Spleen (tissue), 11 donors: Measurements from ENCODE around the gene COX7C. TPM values are rescaled to one million over a fixed set of nuclear protein-coding genes. Genes with fewer than 3 reads are reported as not detected.
"Not testable (repeated sequence)": the region's sequence is repeated elsewhere in the genome, so short reads cannot be mapped to it uniquely, and the experiment has no call there.

Experiments used
- DNase-seq: peaks from one replicate; pipeline ENCODE4 v3.0.0-alpha.2; 2020
- H3K27ac ChIP-seq, 8 donors: fragments of 200-600 bp; sonication (generic) in 7 of 8; 1 replicate in 4 of 8; 2 replicates in 4 of 8; pipeline versions ENCODE4 v1.5.0 to v1.8.0; 2016 to 2021; ENCODE audit warnings: inconsistent platforms in 4 of 8, mild to moderate bottlenecking in 4 of 8, moderate library complexity in 1 of 8
- H3K27me3 ChIP-seq, 7 donors: fragments of 200-600 bp; sonication (generic) in 6 of 7; replicated peaks in 1 of 7; 1 replicate in 4 of 7; 2 replicates in 3 of 7; pipeline versions ENCODE4 v1.5.0 to v1.8.0; 2016 to 2021; ENCODE audit warnings: inconsistent platforms in 3 of 7, mild to moderate bottlenecking in 1 of 7
- H3K36me3 ChIP-seq, 6 donors: fragments of 200-600 bp; sonication (generic) in 5 of 6; 1 replicate in 4 of 6; 2 replicates in 2 of 6; pipeline versions ENCODE4 v1.5.0 to v1.8.0; 2016 to 2021; ENCODE audit warnings: inconsistent platforms in 2 of 6
- H3K4me1 ChIP-seq, 6 donors: fragments of 200-600 bp; sonication (generic) in 5 of 6; 1 replicate in 3 of 6; 2 replicates in 3 of 6; pipeline versions ENCODE4 v1.5.0 to v1.8.0; 2016 to 2021; ENCODE audit warnings: inconsistent platforms in 3 of 6
- H3K4me3 ChIP-seq, 8 donors: fragments of 200-600 bp; sonication (generic) in 7 of 8; 1 replicate in 4 of 8; 2 replicates in 4 of 8; pipeline versions ENCODE4 v1.5.0 to v1.8.0; 2016 to 2021; ENCODE audit warnings: inconsistent platforms in 4 of 8, mild to moderate bottlenecking in 4 of 8, moderate library complexity in 2 of 8
- H3K9me3 ChIP-seq, 8 donors: fragments of 200-600 bp; sonication (generic) in 7 of 8; 1 replicate in 4 of 8; 2 replicates in 4 of 8; pipeline versions ENCODE4 v1.5.0 to v1.8.0; 2016 to 2021; ENCODE audit warnings: inconsistent platforms in 4 of 8
- POLR2A ChIP-seq, 3 donors: fragments of 450-650 bp; IDR thresholded peaks; one replicate each; pipeline ENCODE4 v1.5.1; 2017; ENCODE audit warnings: antibody characterized with exemption in 3 of 3, mild to moderate bottlenecking in 1 of 3
- POLR2AphosphoS5 ChIP-seq, 3 donors: sonication (generic); formaldehyde crosslinking; IDR thresholded peaks; one replicate each; pipeline ENCODE4 v1.5.1; 2017; ENCODE audit warnings: antibody characterized with exemption in 3 of 3
- WGBS, 5 donors: extraction: QIAGEN DNeasy Blood & Tissue Kit in 3 of 5; methylation state at CpG; one replicate each; pipeline versions ENCODE4 v1.1.5 to v1.1.7; 2013 to 2018; 5-methylcytosine and 5-hydroxymethylcytosine counted together
- intact Hi-C: fragments of 100-400 bp; cut with DNase I; formaldehyde crosslinking; loops from one replicate; pipeline ENCODE4 v1.15.0; 2023; ENCODE audit warnings: low total_unique reads
- polyA plus RNA-seq, 3 donors: library from polyadenylated mRNA; stranded (reverse); fragments of 200-250 nt; gene quantifications; one replicate each; pipeline ENCODE4 v1.2.1, GENCODE V29; 2013
- total RNA-seq, 7 donors: library from RNA; depleted of rRNA in 3 of 7; stranded (reverse); fragments of >200 nt in 3 of 7; fragmentation: NEBNext Ultra II Directional in 4 of 7; extraction: Animal tissue kit (Norgen Biotek cat#: 25700) in 4 of 7; gene quantifications; one replicate each; pipeline versions ENCODE4 v1.1.0 to v1.2.1, GENCODE V29; 2016 to 2021
- TF ChIP-seq, protein P1 (sequence below), 11 experiments: fragments of 200-600 bp in 7 of 11; fragments of 450-650 bp in 4 of 11; sonication (generic) in 4 of 11; IDR thresholded peaks in 8 of 11; conservative IDR thresholded peaks in 3 of 11; 1 replicate in 7 of 11; 2 replicates in 4 of 11; pipeline versions ENCODE4 v1.4.0 to v1.8.0; 2016 to 2021; ENCODE audit warnings: antibody characterized with exemption in 11 of 11, inconsistent platforms in 4 of 11, mild to moderate bottlenecking in 1 of 11
- donor health status: healthy with polysubstance abuse.
- donor health status: DM: no; HTN: no; CAD: no; lungs with moderate emphysema.
- donor health status: DM: no; HTN: no; CAD: no.
- donor health status: Bipolar disorder and iron deficiency.
- donor health status: healthy.
- donor health status: DM: no; HTN: no; CAD: no.
- donor health status: DM: yes; HTN: yes; CAD: no.

The COX7C gene
- total and polyA plus RNA-seq, 10 donors, result 308 to 1,171 (median 451) TPM

DNA sequence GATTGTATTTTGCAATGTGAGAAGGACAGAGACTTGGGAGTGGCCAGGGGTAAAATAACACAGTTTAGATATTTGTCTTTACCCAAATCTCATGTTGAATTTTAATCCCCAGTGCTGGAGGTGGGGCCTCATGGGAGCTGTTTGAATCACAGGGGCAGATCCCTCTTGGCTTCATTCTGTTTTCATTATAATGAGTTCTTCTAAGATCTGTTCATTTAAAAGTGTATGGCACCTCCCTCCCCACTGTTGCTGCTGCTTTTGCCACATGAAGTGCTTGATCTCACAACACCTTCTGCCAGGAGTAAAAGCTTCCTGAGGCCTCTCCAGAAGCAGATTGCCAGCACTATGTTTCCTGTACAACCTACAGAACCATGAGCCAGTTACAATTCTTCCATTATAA, 28.1 kb downstream of the COX7C start:
- intact Hi-C loops, result no loop called here
- TF ChIP-seq POLR2A (IDR thresholded peaks at IDR 0.05), result no peak
- TF ChIP-seq, protein P1, sequence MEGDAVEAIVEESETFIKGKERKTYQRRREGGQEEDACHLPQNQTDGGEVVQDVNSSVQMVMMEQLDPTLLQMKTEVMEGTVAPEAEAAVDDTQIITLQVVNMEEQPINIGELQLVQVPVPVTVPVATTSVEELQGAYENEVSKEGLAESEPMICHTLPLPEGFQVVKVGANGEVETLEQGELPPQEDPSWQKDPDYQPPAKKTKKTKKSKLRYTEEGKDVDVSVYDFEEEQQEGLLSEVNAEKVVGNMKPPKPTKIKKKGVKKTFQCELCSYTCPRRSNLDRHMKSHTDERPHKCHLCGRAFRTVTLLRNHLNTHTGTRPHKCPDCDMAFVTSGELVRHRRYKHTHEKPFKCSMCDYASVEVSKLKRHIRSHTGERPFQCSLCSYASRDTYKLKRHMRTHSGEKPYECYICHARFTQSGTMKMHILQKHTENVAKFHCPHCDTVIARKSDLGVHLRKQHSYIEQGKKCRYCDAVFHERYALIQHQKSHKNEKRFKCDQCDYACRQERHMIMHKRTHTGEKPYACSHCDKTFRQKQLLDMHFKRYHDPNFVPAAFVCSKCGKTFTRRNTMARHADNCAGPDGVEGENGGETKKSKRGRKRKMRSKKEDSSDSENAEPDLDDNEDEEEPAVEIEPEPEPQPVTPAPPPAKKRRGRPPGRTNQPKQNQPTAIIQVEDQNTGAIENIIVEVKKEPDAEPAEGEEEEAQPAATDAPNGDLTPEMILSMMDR (IDR thresholded peaks at IDR 0.05 in 8 of 11, conservative IDR thresholded peaks at IDR 0.05 in 3 of 11), result no peak
- TF ChIP-seq POLR2AphosphoS5 (IDR thresholded peaks at IDR 0.05), result no peak

DNA sequence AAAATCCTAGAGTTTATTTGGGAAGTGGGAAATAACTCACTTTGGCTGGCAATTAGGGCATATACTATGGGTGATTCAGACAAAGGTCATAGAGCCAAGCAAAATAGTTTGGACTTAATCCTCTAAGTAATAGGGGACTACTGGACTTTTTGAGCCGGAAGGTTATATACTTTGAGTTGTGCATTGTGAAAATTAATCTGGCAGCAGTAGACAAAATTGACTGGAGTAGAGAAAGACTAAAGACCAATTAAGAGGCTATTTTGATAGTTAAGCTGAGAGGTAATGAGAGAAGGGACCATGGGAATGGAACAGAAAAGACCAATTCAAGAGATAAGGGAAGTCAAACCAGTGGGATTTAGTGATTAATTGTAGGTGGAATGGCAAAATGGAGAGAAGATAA, 28.9 kb downstream of the COX7C start:
- 93 to 100% (median 95%) methylated on average over 1 of the region's 1 CpG for WGBS, 5 donors
- no peak overlapping the region for H3K27ac ChIP-seq
- no peak for DNase-seq
- no peaks in the 10 kb centered on the region for H3K36me3 ChIP-seq
- no peaks in the 10 kb centered on the region for H3K4me1 ChIP-seq
- H3K27me3 ChIP-seq, result peaks cover 0 to 4% (median 0%) of the 10 kb centered on the region in 7 donors
- TF ChIP-seq, protein P1 (IDR thresholded peaks at IDR 0.05 in 8 of 11, conservative IDR thresholded peaks at IDR 0.05 in 3 of 11), result no peak
- TF ChIP-seq POLR2AphosphoS5 (IDR thresholded peaks at IDR 0.05), result no peak
- TF ChIP-seq POLR2A (IDR thresholded peaks at IDR 0.05), result no peak
- intact Hi-C loops, result no loop called here
- no peak overlapping the region for H3K4me3 ChIP-seq
- H3K9me3 ChIP-seq, result no peaks in the 10 kb centered on the region

More for the DNA sequence above, 28.1 kb downstream of the COX7C start:
- Histone ChIP-seq H3K4me3 (no peak overlapping the region), H3K9me3 (no peaks in the 10 kb centered on the region), H3K36me3 (no peaks in the 10 kb centered on the region), H3K27ac (no peak overlapping the region), H3K4me1 (no peaks in the 10 kb centered on the region), H3K27me3 (peaks cover 0 to 4% (median 0%) of the 10 kb centered on the region in 7 donors)
- DNase-seq, result no peak

DNA sequence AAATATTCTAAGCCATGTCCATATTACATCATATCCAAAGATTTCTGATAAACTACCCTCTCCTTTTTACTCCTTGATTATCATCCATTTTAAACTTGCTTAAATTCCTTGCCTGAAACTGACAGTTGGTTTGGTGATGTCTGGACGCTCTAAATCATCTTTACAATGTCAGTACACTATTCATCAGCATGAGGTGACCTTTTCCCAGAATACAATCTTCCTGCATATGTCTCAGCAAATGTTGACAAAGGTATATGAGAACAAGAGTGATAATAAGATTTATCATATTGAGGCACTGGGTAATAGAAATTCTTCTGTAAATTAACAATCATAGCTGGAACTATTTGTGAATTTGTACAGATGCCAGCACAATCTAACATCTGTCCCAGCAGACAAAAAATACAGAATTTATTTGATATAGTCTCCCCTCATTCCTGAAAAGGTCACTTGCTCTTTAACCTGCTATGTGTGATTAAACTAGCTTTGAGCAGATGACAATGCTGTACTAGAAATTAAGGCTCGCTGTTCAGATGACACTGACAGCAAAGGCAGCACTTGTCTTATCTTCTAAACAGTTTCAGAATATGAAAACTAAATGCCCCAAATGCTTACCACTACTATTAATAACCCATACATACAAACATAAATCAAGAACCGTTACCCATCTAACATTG, 32.2 kb downstream of the COX7C start:
- no peak overlapping the region for H3K27ac ChIP-seq
- no peak for DNase-seq
- intact Hi-C loops, result no loop called here
- 72 to 81% (median 79%) methylated on average over 3 of the region's 3 CpGs for WGBS, 5 donors
- peaks cover 0 to 4% (median 0%) of the 10 kb centered on the region in 7 donors for H3K27me3 ChIP-seq
- H3K36me3 ChIP-seq, result no peaks in the 10 kb centered on the region
- TF ChIP-seq, protein P1 (IDR thresholded peaks at IDR 0.05 in 8 of 11, conservative IDR thresholded peaks at IDR 0.05 in 3 of 11), result no peak
- no peak for TF ChIP-seq POLR2AphosphoS5 (IDR thresholded peaks at IDR 0.05)
- no peak for TF ChIP-seq POLR2A (IDR thresholded peaks at IDR 0.05)
- no peaks in the 10 kb centered on the region for H3K4me1 ChIP-seq
- no peak overlapping the region for H3K4me3 ChIP-seq
- H3K9me3 ChIP-seq, result no peaks in the 10 kb centered on the region

DNA sequence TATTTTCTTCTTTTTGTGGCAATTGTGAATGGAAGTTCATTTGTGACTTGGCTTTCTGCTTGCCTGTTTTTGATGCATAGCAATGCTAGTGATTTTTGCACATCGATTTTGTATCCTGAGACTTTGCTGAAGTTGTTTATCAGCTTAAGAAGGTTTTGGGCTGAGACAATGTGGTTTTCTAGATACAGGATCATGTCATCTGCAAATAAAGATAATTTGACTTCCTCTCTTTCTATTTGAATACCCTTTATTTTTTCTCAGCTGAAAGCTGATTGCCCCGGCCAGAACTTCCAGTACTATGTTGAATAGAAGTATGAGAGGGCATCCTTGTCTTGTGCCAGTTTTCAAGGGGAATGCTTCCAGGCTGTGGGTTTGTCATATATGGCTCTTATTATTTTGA, 43.0 kb downstream of the COX7C start:
- H3K4me3 ChIP-seq, DNase-seq, H3K4me1 ChIP-seq, intact Hi-C loops, H3K27ac ChIP-seq, H3K36me3 ChIP-seq, H3K27me3 ChIP-seq, H3K9me3 ChIP-seq: not testable (repeated sequence)
- 62 to 75% (median 71%) methylated on average over 2 of the region's 2 CpGs for WGBS, 5 donors
